PC-3 (cell line): ENCODE data around the gene RHOXF2.

Experiments
- CTCF ChIP-seq: fragments of 300-600 bp; sonication (generic); conservative IDR thresholded peaks from 2 replicates; pipeline ENCODE4 v1.5.1; 2017; ENCODE audit warnings: antibody characterized with exemption, low read depth, mild to moderate bottlenecking, low read length
- EZH2 ChIP-seq: fragments of 300-600 bp; sonication (generic); IDR thresholded peaks from one replicate; pipeline ENCODE4 v1.6.1; 2017; ENCODE audit warnings: antibody characterized with exemption, mild to moderate bottlenecking, low read length; ENCODE audit not compliant: unreplicated experiment

GRCh38 chrX:120147537-120147936, 10.9 kb upstream of the RHOXF2 start:
- TF ChIP-seq CTCF, result no peak
- no peak for TF ChIP-seq EZH2
